Ammon's horn (tissue), 1 donor: Measurements from ENCODE around the gene GMNN.
"Not testable (repeated sequence)": the region's sequence is repeated elsewhere in the genome, so short reads cannot be mapped to it uniquely, and the experiment has no call there.

ENCODE experiments used
- DNase-seq: peaks from one replicate; pipeline ENCODE4 v3.0.0-alpha.2; 2016; ENCODE audit warnings: low spot score

GMNN gene

GRCh38 chr6:24761851-24762250, 12.9 kb upstream of the GMNN start:
- DNase-seq, result no peak

- DNase-seq, result no peak
Observed at GRCh38 chr6:24763578-24763977, 11.2 kb upstream of the GMNN start.

GRCh38 chr6:24764833-24765828, 9.6 kb upstream of the GMNN start:
- DNase-seq, result not testable (repeated sequence)

- DNase-seq, result not testable (repeated sequence)
Observed at GRCh38 chr6:24765968-24766367, 8.8 kb upstream of the GMNN start.

DNA sequence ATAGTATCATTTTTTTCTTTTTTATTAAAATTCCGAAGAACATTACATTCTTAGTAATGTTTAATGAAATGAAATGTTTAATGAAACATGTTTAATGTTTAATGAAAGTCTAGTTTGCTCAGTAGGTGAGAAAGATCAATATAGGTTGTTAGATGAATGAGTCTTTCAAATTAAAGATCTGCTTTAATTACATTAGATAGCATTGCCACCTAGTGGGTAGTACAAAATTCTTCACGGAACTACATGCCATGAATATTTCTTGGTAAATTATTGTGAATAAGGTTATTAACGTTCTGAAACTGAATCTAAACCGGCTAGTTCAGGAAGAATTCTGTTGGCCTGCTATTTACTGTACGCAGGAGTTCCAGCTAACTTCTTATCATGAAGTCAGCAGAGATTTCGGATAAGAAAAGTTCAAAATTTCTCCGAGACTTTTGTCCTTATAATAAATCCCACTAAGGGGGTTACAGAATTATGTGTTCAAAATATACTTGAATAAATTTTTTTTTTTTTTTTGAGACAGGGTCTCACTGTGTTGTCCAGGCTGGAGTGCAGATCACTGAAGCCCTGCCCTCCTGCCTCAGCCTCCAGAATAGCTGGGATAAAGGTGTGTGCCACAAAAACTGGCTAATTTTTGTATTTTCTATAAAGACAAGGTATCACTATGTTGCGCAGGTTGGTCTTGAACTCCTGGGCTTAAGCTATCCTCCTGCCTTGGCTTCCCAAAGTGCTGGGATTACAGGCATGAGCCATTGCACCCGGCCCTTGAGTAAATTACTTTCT, 7.9 kb upstream of the GMNN start:
- peak; percentile 22 for DNase-seq

GRCh38 chr6:24768361-24768760, 6.4 kb upstream of the GMNN start:
- no peak for DNase-seq

DNA sequence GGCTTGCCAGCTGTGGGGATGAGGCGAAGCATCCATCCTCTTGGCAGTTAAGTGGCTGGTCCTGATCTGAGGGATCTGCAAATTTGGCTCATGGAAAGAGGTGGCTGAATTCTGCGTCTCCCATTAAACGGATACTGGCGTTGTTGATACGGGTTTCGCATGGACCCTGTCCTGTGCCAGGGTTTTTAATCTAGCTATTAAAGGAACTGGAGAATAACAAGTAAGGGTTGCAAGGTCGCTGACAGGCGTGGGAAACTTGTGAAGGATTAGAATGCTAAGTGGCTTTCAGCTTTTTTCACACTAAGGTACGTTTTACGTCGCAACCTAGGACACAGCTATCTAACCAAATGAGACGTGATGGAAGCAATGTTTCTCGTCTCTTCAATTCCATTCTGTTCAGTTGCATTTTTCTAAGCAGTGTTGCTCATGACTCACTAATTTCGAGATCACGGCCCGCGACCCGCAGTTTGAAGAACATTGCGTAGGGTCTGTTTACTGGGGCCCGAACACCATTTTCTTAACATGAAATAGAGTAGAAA, 852 bp downstream of the GMNN start:
- no peak for DNase-seq

DNA sequence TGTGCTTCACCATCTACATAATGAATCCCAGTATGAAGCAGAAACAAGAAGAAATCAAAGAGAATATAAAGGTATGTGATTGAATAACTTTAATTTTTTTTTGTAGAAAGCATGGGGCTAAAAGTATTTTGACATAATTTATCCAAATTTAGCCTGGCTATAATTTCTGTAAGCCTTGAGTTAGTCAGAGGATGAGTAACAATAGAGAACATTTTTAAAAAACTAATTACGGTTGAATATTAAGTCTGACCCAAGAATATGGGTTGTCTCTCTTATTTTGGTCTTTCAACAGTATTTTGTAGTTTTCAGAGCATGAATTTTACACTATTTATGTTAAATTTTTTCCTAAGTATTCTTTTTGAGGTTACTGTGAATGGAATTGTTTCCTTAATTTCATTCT, 2.5 kb downstream of the GMNN start:
- DNase-seq, result no peak

DNA sequence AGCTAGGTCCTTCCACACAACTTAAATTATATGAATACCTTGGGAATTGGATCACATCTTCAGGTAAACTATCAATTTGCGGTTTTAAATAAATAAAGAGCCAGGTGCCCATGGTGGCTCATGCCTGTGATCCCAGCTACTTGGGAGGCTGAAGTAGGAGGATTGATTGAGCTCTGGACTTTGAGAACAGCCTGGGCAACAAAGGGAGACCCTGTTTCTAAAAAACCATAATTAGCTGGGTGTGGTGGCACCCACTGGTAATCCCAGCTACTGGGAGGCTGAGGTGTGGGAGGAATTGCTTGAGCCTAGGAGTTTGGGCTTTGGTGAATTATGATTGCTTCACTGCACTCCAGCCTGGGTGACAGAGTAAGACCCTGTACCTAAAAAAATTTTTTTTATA, 3.4 kb downstream of the GMNN start:
- DNase-seq, result no peak

- no peak for DNase-seq
Observed at GRCh38 chr6:24778878-24779277, 4.1 kb downstream of the GMNN start.

DNA sequence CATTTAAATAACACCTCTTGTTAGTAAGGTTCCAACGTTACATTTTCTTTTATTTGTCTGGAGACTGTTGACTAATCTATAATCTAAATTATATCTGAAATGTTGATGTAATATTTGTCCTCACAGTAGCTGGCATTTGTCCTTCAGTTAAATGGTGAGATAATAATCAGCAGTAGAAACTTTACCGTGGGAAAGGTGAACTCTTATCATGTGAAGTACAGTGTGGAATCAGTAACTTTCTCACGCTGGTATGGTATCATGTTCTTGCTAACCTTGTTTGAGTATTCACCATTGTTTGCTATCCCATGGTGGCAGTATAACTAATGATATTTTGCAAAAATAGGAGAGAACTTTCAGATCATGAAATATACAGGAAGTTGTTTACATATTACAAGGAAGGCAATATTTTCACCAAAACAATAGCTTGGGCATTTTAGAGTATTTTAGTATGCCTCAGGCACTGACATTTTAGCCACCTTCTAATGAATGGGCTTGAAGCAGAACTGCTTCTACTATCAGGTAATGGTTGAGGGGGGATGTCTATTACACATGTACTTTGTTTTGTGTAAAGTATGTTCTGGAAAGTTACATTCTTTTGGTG, 4.8 kb downstream of the GMNN start:
- no peak for DNase-seq

GRCh38 chr6:24780206-24780605, 5.5 kb downstream of the GMNN start:
- no peak for DNase-seq

DNA sequence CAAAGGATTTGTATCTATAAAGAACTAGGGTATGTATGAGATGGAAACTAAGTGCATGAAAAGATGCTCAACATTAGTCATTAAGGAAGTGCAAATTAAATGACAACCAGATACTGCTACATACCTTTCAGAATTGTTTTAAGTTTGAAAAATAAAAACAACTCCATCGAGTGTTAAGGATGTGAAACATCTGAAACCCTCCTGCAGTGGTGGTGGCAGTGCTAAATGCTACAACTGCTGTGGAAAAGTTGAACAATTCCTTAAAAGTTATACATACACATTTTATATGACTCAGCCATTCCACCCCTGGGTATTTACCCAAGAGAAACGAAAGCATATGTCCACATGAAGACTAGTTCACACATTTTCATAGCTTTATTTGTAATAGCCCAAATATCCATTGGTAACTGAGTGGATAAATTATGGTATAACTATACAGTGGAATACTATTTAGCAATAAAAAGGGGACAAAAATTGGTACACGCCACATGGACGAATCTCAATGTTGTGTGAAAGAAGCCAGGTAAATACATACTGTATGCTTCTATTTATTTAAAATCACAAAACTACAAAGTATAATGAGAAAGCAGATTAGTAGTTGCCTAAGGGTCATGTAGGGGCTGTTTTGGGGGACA, 13.4 kb downstream of the GMNN start:
- DNase-seq, result no peak

- DNase-seq, result no peak
Observed at GRCh38 chr6:24795106-24795505, 20.4 kb downstream of the GMNN start.

DNA sequence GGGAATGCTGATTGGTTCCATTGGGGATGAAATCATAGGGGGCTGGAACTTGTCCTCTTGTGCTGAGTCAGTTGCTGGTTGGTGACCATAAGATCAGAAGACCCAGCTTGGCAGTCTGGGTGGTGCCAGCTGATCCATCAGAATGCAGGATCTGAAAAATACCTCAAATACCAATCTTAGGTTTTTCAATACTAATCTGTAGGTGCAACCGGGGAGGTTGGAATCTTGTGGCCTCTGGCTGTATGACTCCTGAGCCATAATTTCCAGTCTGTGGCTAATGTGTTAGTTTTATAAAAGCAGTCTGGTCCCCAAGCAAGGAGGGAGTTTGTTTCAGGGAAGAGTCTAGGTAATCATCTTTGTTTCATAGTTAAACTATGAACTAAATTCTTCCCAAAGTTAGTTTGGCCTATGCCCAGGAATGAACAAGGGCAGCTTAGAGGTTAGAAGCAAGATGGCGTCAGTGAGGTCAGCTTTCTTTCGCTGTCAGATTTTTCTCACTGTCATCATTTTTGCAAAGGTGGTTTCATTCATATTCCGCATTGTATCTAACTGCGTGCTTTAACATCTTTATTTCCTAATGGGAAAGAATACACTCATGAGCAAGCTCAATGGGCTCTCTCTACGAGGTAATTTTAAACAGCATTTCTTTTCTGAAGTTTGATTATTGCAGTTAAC, 22.0 kb downstream of the GMNN start:
- no peak for DNase-seq

- no peak for DNase-seq
Observed at GRCh38 chr6:24797596-24798216, 23.0 kb downstream of the GMNN start.

DNA sequence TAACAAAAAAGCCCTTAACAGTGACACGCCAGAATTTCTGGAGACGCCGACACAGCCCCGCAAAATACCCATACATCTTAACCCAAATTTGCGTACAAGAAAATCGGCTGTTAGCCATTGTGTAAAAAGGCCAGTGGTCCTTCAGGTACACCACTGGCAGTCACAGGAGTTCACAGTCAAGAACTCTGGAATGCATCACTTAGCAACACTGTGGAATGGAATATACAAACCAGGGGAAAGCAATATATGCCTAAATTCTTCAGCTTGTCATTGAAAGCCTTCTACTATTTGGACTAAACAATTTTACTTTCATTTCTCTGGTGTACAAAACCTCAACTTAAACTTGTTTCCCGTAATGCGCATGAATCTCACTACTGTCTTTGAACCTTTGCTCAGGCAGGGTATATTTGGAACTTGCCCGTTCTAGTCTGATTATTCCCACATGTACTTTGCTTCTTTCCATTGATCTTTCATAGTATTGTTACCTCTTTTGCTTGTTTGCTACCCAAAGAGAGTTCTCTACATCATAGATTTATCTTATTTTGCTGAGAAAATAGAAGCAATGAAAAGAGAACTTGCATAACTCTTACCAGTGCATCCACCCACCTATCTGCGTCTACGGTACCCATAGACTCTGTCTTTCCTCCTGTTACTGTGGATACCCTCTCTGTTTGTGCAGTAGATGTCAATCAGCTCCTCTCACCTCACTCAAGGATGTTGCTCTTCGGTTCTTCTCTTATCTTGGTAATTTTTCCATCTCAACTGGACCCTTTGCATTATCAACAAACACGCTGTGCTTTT, 24.2 kb downstream of the GMNN start, which contains the start of gene ARMH2:
Gene ARMH2, minus strand, starts transcription at position 178 of the 801 bp plus-strand sequence. Its CDS starts 60 bp downstream, at position 118.
- no peak for DNase-seq

GRCh38 chr6:24799541-24799915, 24.8 kb downstream of the GMNN start:
- no peak for DNase-seq

GRCh38 chr6:24802271-24803059, 27.7 kb downstream of the GMNN start:
- no peak for DNase-seq
